ENCODE data around the gene MYO5C.

DNA sequence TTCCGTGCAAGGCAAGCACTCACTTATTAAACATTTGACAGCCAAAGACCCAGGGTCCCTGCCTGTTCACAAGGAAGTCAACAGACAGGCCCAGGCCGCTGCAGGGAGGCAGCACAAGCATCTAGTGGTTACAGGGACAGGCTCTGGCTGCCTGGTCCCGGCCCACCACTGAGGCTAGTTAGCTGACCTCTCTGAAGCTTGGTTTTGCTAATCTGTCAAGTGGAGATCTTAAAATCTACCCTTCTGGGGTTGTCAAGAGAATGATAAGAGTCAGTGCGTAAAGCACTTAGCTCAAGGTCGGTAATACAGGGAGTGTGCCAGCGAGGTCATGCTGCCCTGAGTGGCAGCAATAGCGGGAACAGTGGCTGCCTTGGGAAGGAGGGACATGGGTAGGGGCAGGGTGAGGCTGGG, 110.4 kb downstream of the MYO5C start:
- TF ChIP-seq, protein P1, sequence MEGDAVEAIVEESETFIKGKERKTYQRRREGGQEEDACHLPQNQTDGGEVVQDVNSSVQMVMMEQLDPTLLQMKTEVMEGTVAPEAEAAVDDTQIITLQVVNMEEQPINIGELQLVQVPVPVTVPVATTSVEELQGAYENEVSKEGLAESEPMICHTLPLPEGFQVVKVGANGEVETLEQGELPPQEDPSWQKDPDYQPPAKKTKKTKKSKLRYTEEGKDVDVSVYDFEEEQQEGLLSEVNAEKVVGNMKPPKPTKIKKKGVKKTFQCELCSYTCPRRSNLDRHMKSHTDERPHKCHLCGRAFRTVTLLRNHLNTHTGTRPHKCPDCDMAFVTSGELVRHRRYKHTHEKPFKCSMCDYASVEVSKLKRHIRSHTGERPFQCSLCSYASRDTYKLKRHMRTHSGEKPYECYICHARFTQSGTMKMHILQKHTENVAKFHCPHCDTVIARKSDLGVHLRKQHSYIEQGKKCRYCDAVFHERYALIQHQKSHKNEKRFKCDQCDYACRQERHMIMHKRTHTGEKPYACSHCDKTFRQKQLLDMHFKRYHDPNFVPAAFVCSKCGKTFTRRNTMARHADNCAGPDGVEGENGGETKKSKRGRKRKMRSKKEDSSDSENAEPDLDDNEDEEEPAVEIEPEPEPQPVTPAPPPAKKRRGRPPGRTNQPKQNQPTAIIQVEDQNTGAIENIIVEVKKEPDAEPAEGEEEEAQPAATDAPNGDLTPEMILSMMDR (IDR thresholded peaks at IDR 0.05) = no peak
- TF ChIP-seq EP300 (IDR thresholded peaks at IDR 0.05) = no peak
- no peak for TF ChIP-seq POLR2AphosphoS5 (IDR thresholded peaks at IDR 0.05)
- no peak for TF ChIP-seq POLR2A (IDR thresholded peaks at IDR 0.05; ENCODE audit: low read depth)
